MCF 10A (cell line): ENCODE results near the gene XYLT1. TPM values are rescaled to one million over a fixed set of nuclear protein-coding genes. Genes with fewer than 3 reads are reported as not detected.

ENCODE experiments used
- BruUV-seq: library from RNA; stranded (reverse); fragments of 400-500 nt; replicated peaks from 2 replicates; lab custom pipeline; 2021; lab: Mats Ljungman, UMichigan
- CTCF ChIA-PET: fragments of 300-600 bp; sonication (Branson Sonifier 250); formaldehyde crosslinking; extraction: SDS; loops from one replicate; lab custom pipeline; 2021; ENCODE audit warnings: antibody characterized with exemption, inconsistent platforms; lab: Yijun Ruan, JAX
- POLR2A ChIA-PET: fragments of 300-600, 350-650 bp; sonication (Branson Sonifier 250); formaldehyde crosslinking; extraction: SDS; loops from one replicate; lab custom pipeline; 2020; ENCODE audit warnings: antibody characterized with exemption, inconsistent platforms; lab: Yijun Ruan, JAX
- DNase-seq: peaks from one replicate; pipeline ENCODE4 v3.0.0-alpha.2; 2018; ENCODE audit not compliant: unreplicated experiment
- H3K27ac Mint-ChIP-seq: one replicate; pipeline ENCODE4 v1.8.0; 2022; ENCODE audit warnings: mild to moderate bottlenecking, low read depth, mixed read lengths; ENCODE audit not compliant: unreplicated experiment
- H3K27me3 Mint-ChIP-seq: one replicate; pipeline ENCODE4 v1.8.0; 2022; ENCODE audit warnings: mixed read lengths; ENCODE audit not compliant: insufficient read depth, unreplicated experiment
- H3K36me3 Mint-ChIP-seq: one replicate; pipeline ENCODE4 v1.8.0; 2022; ENCODE audit warnings: mild to moderate bottlenecking, moderate library complexity, mixed read lengths; ENCODE audit not compliant: insufficient read depth, unreplicated experiment
- H3K4me1 Mint-ChIP-seq: one replicate; pipeline ENCODE4 v1.8.0; 2022; ENCODE audit warnings: mixed read lengths; ENCODE audit not compliant: insufficient read depth, unreplicated experiment
- H3K4me3 Mint-ChIP-seq: one replicate; pipeline ENCODE4 v1.8.0; 2022; ENCODE audit warnings: mild to moderate bottlenecking, moderate library complexity, mixed read lengths; ENCODE audit not compliant: unreplicated experiment
- H3K9me3 Mint-ChIP-seq: one replicate; pipeline ENCODE4 v1.8.0; 2022; ENCODE audit warnings: mixed read lengths; ENCODE audit not compliant: unreplicated experiment
- CTCF ChIP-seq: fragments of 200-600 bp; IDR thresholded peaks from one replicate; pipeline ENCODE4 v1.8.0; 2022; ENCODE audit warnings: antibody characterized with exemption, mild to moderate bottlenecking; ENCODE audit not compliant: unreplicated experiment
- intact Hi-C: fragments of 100-400 bp; cut with micrococcal nuclease; formaldehyde crosslinking; loops from 2 replicates; pipeline ENCODE4 v1.14.1; 2022
- total RNA-seq: library from RNA; stranded (reverse); gene quantifications from 2 replicates; pipeline ENCODE4 v1.2.3, GENCODE V29; 2022

The XYLT1 gene
- total RNA-seq, 1 experiment from 2014 or later, result not detected

DNA sequence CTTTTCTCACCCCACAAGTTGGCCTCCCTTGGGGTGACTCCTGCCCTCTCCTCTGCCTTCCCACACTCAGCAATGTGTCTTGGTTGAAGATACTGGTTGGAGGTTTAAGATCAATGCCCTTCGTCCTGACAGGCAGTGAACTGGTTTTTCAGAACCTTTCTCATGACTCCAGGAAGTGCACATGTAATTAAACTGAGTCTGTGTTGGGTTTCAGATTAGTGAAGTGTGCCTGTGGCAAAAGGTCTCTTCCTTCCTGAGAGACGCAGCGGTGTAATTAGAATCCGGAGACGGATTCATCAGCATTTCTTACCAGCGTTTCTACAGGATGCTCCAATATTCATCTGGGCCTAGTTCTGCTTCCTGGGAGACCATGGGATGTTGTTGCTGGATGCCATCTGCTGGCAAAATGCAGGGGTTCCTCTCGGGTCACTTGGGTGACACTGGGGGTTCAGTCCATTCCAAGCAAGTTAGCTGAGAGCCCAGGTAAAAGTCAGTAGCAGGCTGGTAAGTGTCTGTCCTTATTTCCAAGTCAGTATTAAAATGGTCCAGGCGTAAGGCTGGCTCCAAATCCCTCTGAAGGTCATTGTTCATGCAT, 233.3 kb downstream of the XYLT1 start:
- intact Hi-C loops, result no loop called here
- ChIA-PET CTCF (no interaction called here), POLR2A (no interaction called here)
- no peak for TF ChIP-seq CTCF
- BruUV-seq, result no TSS peak
- peaks cover 34% of the 10 kb centered on the region for H3K9me3 Mint-ChIP-seq
- no peaks in the 10 kb centered on the region for H3K4me1 Mint-ChIP-seq
- H3K36me3 Mint-ChIP-seq, result no peaks in the 10 kb centered on the region
- H3K27me3 Mint-ChIP-seq, result no peaks in the 10 kb centered on the region
- no peak overlapping the region for H3K27ac Mint-ChIP-seq
- DNase-seq, result no peak
- no peak overlapping the region for H3K4me3 Mint-ChIP-seq

DNA sequence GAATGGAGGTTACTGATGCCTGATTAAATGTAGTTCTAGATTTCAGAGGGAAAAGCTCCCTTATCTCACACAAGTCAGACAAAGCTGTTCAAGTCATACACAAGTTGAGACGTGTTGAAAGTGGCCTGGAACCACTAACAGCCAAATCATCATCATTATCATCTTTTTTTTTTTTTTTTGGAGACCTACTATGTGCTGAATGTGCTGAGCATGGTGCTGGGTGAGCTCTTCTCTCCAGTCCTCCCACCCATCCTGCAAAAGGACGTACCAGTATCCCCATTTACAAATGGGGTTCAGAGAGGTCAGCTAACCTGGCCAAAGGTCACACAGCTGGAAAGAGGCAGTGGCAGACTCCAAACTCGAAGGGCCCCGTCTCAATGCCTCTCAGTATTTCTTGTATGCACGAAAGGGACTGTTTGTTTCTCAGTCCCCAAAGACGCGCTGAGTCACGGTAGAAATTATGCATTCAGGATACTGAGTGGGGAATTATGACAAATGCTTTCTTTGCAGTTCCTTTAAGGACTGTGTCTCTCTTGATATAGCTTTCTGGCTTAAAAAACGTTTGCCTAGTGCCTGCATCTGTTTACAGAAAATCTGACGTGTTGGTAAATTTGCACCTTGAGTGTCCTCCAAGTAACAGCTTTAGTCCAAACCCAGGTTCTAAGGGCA, 235.5 kb downstream of the XYLT1 start:
- TF ChIP-seq CTCF, result no peak
- Mint-ChIP-seq H3K27me3 (no peaks in the 10 kb centered on the region), H3K4me3 (no peak overlapping the region), H3K4me1 (no peaks in the 10 kb centered on the region), H3K9me3 (peaks cover 42% of the 10 kb centered on the region), H3K36me3 (no peaks in the 10 kb centered on the region), H3K27ac (no peak overlapping the region)
- CTCF ChIA-PET, result interaction anchor here (0.7 kb wide), 1 partner anchor 28 kb away, joined by 3 read pairs; no protein-coding TSS in a partner anchor
- POLR2A ChIA-PET, result interaction anchor here (0.6 kb wide), 1 partner anchor 59 kb away, joined by 3 read pairs; no protein-coding TSS in a partner anchor
- intact Hi-C loops, result no loop called here
- no TSS peak for BruUV-seq
- DNase-seq, result no peak

DNA sequence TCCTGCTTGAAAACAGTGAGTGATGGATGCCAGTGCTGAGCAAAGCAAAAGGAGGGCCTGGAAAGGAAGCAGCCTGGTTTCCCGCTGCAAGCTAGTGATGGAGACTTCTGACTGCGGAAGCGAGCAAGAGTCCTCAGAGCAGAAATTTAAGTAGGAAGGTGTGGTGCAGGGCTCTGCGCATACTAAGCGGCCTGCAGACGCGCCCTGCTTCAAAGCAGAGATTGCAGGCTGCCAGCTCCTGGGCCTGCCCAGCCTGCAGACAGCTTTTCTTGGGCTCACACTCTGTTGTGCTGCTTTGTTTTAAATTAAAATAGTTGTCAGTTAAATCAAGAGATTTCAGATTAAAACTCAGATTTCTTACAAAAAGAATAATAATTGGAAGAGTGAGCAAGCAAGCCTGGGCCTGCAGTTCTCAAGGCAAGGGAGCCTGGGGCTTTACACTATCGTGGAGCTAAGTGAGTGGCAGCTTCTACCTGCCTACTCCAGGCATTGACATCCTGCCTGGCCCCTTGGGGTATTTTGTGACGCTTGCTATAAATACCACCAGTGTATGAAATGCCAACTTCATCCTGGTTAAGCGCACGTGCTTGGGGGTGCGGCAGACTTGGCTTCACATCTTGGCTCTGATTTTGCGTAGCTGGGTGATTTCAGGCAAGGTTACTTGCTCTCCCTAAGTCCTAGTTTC, 237.3 kb downstream of the XYLT1 start:
- ChIA-PET POLR2A (interaction anchor here (0.7 kb wide), 2 partner anchors 14 to 629 kb away, joined by 3 read pairs; no protein-coding TSS in a partner anchor), CTCF (interaction anchor here (0.6 kb wide), 1 partner anchor 298 kb away, joined by 3 read pairs; no protein-coding TSS in a partner anchor)

More for the DNA sequence above, 237.3 kb downstream of the XYLT1 start:
- DNase-seq, result no peak
- TF ChIP-seq CTCF, result no peak
- Mint-ChIP-seq H3K9me3 (peaks cover 26% of the 10 kb centered on the region), H3K4me3 (no peak overlapping the region), H3K4me1 (no peaks in the 10 kb centered on the region), H3K27ac (no peak overlapping the region), H3K27me3 (no peaks in the 10 kb centered on the region), H3K36me3 (no peaks in the 10 kb centered on the region)
- intact Hi-C loops, result no loop called here
- BruUV-seq, result no TSS peak
